Stimulated activated CD4-positive, alpha-beta T cell treated with anti-CD3 and anti-CD28 coated beads, Interleukin-12 subunit alpha, Interleukin-12 subunit beta, amount 100 ng/mL, for 48 hours (primary cell): ENCODE data around the gene LRRC14B.
"Not testable (repeated sequence)": the region's sequence is repeated elsewhere in the genome, so short reads cannot be mapped to it uniquely, and the experiment has no call there.

Experiments
- DNase-seq, 3 donors: peaks; one replicate each; pipeline ENCODE4 v3.0.0-alpha.2; 2020; ENCODE audit warnings: low read depth in 2 of 3, low spot score in 1 of 3

LRRC14B gene

DNA sequence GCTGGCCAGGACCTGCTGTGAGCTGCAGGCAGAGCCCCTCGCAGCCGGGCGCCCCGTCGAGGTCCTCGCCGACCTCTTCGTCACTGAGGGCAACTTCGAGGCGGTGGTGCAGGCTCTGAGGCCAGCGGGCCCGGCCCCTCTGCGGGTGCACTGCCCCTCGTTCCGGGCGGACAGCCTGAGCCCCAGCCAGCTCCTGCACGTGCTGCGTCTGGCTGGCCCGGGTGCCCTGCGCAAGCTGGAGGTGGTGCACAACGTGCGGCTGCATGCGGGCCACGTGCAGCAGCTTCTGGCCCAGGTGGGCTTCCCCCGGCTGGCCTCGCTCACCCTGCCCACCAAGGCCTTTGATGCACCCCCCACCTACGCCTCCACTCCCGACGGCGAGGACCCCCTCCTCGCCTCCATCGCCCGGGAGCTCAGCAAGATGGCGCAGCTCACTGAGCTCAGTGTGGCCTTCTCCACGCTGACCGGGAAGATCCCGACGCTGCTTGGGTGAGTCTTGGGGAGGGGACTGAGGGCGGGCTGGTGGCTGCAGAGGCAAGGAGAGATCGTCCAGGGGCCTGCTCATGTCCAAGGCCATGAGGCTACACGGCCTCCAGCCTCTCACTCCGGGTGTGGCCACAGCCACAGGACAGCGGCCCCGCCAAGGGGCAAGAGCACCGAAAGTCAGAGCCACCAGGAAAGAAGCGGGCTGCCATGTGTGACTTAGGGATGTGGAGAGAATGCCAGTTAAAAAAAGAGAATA is 825 bp downstream of the LRRC14B start:
- DNase-seq: no peak

DNA sequence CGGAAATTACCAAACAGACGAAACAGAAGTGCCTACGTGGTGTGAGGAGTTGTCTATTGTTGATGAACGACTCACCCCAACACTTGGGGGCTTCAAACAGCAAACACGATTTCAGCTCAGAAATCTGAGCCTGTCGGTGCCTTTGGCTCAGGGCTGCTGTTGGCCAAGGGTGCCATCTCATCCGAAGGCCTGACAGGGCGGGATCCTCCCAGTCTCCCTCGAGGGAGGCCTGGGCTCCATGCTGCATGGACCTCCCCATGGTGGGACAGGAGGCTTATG is 1.3 kb downstream of the LRRC14B start:
- no peak for DNase-seq

DNA sequence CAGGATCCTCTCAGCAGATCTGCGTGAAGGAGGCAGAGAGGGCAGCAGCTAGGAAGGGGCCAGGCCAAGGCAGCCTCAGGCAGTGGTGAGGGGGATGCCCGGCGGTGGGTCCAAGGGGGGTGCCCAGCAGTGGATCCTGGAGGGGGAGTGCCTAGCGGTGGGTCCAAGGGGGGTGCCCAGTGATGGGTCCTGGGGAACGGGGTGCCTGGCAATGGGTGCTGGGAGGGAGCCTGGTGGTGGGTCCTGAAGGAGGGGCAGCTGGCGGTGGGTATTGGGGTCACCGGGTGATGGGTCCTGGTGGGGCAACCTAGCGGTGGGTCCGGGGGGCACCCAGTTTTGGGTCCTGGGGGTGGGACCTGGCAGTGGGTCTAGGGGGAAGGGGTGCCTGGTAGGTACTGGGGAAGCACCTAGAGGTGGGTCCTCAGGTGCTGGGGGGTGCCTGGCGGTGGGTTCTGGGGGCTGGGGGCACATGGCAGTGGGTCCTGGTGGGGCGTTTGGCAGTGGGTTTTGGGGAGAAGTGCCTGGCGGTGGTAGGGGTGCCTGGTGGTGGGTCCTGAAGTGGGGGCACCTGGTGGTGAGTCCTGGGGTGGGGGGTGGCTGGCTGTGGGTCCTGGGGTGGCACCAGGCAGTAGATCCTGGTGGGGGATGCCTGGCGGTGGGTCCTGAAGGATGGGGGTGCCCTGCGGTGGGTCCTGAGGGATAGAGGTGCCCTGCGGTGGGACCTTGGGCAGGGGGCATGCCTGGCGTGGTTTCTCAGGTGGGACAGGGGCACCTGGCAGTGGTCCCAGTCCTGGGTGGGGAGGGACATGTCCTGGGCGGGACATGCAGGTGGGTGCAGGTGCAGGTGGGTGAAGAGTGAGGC is 1.9 kb downstream of the LRRC14B start:
- DNase-seq: no peak

DNA sequence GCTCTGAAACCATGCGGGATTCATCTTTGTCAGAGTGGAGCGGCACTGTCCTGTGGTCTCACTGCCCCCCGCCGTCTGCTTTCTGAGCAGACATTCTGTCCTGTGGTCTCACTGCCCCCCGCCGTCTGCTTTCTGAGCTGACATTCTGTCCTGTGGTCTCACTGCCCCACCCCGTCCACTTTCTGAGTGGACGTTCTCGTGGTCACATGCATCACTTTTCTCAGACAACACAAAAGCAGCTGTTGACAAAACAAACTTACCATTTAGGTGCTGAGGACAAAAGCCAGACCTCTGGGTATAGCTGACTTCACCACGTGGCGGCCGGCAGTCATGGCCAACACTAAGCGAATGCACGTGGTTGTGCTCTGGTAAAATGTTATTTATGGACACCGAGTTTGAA is 2.8 kb downstream of the LRRC14B start:
- no peak for DNase-seq

DNA sequence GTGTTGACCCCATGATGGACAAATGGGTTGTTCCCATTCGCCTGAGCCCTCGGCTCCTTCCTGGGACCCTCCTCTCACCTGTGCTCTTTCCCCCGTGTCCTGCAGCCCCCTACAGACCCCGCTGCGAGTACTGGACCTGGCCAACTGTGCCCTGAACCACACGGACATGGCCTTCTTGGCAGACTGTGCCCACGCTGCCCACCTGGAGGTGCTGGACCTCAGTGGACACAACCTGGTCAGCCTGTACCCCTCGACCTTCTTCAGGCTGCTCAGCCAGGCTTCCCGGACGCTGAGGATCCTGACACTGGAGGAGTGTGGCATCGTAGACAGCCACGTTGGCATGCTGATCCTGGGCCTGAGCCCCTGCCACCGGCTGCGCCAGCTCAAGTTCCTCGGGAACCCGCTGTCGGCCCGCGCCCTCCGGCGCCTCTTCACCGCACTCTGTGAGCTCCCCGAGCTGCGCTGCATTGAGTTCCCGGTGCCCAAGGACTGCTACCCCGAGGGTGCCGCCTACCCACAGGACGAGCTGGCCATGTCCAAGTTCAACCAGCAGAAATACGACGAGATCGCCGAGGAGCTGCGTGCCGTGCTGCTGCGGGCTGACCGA is 3.4 kb downstream of the LRRC14B start:
- DNase-seq: no peak

DNA sequence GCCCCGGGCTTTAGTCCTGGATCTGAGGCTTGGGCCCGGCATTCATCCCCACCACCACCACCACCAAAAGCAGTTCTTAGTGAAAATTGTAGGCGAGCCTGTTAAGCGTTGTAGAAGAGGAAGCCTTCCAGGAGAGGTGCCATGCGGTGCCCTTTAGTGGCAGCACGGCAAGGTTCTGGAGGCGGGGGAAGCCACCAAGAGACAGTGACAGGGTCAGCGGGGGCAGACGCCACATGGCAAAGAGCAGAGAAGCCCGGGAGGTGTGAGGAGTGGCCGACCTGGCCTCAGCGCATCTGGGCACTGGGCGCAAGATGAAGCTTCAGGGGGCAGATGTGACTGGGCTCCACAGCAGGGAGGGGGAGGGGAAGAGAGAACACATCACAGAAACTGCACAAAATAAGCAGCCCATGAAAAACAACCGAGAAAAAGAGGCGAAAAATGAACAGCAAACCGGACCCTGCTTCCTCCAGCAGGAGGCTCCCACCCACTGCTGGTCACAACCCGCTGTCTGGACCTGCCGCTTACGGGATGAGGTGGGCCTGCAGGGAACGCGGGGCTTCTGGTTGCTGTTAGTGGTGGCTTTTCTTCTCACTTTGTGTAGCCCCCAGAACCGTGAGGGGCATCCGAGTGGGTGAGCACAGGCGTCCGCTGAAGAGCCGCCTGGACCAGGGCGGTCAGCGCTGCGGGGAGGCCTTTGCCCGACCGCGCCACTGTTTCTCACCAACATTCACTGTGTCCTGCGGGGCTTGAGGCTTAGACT is 4.3 kb downstream of the LRRC14B start:
- DNase-seq: no peak

DNA sequence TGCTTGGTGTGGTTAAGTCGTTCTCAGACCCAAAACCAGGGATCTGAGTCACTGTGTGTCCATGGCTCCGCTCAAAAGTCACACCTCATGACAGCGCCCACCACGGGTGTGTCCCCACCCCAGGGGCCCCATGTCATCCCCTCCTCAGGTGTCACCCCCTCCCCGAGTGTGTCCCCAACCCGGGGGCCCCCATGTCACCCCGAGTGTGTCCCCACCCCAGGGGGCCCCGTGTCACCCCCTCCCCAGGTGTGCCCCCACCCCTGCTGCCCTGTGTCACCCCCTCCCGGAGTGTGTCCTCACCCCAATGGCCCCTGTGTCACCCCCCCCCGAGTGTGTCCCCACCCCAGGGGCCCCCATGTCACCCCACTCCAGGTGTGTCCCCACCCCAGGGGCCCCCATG is 5.1 kb downstream of the LRRC14B start:
- DNase-seq: no peak

DNA sequence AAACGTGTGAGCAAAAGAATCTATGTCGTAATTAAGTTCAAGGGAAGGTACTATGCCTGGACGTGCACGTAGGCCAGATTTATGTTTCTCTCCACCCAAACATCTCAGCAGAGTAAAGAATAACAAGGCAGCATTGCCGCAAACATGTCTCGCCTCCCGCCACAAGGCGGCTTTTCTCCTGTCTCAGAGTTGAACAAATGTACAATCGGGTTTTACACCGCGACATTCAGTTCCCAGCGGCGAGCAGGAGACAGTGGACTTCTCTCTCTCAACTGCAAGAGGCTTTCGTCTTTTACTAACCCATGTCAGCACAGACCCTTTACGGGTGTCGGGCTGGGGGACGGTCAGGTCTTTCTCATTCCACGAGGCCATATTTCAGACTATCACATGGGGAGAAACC is 5.7 kb downstream of the LRRC14B start:
- DNase-seq: not testable (repeated sequence)

DNA sequence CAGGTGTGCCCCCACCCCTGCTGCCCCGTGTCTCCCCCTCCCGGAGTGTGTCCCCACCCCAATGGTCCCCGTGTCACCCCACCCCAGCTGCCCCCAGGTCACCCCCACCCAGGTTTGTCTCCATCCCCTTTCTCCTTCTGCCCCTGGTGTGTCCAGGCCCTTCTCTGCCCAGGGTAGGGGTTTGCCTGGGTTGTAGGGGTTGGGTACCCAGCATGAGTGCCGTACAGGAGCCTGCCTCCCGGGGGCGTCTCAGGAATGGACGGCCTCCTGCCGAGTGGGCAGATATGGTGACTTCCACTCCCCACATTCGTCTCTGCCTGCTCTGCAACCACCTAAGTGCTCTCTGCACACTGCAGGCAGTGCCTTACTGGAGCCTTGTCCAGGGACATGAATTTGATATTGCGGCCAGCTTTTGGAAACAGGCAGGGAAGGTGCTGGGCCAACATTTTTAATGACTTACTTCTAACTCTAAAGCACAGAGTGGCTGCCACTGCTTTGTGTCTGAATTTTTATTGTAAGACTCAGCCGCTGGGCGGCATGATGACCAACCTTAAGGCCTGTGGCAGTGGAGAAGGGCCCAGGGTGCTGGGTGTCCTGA is 6.7 kb downstream of the LRRC14B start:
- DNase-seq: no peak

DNA sequence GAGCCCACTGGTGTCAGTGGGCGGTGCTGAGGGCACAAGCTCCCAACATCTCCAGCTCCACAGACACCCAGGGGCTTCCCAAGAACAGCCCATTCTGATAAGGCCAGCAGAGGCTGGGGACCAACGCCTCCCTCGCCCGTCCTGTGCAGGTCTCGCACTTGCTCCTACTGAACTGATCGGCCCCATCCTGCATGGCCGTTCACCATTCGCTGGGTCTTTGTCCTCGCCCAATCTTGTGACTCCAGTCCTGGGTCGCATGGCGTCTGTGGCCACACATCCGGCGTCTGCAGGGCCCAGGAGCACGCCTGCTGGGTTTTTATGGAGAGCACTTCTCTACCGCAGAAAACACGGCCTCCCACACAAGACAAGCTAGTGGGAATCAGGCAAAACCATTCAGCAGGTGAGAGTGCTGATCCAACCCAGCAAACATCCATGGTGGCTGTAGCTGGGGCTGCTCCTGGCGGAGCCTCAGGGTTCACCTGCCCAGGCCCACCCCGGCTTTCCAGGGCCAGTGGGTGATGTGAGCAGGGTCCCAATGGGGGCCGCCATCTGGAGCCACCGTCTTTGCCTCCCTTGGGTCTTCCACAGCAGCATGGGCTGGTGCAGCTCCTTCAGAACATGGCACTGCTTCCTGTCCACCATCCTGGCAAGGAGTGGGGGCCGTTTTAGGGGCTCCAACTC is 7.4 kb downstream of the LRRC14B start:
- DNase-seq: no peak

DNA sequence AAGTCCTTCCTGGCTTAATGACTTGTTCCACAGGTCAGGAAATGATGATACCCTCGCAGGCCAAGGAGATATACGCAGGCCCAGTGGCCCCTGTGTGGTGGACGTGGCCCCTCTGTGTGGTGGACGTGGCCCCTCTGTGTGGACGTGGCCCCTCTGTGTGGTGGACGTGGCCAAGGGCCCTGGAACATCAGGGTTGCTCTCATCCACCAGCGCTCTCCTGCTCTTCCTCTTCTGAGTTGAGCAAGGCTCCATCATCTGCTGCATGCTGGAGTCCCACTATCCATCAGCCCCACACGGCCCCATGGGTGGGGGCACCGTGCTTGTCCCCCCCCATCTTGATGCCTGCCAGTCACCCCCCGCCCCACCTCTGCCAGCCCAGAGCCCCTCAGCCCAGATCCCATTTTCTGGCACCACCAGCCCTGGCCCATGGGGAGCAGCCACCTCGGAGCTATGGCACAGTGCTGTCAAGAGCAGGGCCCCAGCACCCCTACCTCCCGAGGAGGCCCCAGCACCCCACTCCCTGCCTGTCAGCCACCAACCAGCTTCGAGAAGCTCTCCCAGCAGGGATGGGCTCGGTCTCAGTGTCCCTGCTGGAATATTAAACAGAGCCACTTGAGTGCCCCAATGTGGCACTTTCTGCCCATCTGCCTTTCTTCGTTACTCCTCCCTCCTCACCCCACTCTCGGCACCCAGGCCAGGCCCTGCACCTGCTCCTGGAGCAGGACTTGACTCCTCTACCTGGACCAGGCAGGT is 8.1 kb downstream of the LRRC14B start:
- DNase-seq: no peak

DNA sequence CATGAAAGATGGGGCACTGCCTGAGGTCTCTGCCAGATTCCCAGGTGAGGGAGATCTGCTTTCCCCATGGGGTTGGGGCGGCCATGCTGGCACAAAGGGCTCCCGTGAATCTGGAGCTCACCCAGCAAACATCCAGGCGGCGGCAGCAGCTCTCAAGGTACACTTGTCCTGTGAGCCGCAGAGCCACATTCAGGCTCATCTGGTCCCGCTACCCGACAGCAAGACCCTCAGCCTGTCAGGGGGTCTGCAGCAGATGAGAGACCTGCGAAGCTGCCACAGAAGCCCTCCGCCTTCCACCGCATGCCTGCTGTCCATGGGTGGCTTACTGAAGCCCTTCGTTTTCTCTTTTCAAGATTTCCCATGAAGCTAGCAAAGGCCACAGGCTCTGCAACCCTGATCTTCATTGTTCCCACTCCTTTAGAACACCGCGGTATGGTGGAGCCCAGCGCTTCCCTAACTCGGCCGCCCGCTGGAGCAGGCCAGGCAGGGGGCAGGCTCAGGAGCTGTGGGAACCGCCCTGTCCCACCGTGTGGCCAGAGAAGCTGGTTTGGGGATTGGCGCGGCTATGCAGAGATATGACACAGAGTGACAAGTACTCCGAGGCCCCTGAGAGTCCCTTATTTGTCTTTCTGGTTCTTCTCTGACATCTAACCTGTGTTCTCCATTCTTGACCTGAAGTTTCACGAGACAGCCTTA is 8.8 kb downstream of the LRRC14B start:
- DNase-seq: no peak

DNA sequence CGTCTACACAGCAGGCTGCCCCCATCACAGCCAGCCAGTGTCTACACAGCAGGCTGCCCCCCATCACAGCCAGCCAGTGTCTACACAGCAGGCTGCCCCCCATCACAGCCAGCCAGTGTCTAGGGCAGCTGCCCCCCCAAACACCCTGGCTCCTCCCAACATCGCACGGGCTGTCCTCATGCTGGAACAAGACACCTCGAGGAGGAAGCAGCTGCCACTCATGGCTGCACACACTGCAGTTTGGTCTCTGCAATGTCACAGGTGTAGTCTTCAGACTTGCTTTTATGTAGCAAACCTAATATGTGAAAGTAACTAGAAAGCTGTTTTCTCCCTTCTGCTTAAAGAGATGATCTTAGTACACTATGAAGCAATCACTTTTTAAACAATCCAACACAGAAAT is 9.7 kb downstream of the LRRC14B start:
- DNase-seq: no peak

DNA sequence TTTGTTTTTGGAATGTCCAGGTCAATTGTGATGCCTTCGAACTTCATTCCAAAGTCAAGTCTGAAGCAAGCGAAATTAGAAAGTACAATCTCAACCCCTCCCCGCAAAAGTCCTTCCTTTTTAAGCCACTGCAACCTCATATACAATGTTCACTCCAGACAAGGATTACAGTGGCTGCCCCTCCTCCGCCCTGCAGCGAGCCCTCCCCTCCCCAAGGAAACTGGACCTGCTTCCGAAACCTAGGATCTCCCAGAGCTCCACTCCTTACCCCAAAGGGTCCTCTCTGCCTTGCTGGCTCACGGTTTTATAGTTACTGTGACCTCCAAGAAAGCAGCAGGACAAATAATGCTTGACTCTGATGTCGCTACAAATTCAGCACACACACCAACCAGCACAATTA is 10.4 kb downstream of the LRRC14B start:
- DNase-seq: no peak

DNA sequence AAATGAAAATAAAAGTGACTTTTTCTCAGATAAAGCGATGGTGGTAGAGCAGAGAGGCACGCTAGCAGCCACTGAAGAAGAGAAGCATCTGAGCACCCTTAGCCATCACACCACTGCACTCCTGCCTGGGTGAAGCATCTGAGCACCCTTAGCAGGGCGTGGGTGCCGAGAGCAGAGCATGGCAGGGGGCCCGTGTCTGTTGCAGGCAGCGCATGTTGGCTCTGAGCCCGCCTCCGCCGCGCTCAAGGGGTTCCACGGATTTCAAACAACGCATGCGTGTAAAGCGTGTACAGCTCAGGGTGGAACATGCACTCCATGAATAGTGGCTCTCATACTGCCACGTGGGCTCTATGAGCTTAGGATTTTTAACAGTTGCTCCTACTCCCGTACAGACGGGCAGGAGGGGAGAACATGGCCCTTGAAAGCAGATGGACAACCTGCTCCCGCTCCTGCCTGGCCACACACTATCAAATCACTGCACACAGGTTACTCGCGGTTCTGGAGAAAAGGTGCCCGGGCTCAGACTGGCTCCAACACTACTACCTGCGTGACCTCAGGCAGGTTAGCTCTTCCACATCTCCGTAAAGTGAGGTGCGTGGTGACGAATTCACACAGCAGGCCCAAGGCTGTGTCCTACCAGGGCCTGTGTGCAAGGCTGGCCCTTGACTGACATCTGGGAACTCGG is 12.1 kb downstream of the LRRC14B start:
- DNase-seq: no peak

DNA sequence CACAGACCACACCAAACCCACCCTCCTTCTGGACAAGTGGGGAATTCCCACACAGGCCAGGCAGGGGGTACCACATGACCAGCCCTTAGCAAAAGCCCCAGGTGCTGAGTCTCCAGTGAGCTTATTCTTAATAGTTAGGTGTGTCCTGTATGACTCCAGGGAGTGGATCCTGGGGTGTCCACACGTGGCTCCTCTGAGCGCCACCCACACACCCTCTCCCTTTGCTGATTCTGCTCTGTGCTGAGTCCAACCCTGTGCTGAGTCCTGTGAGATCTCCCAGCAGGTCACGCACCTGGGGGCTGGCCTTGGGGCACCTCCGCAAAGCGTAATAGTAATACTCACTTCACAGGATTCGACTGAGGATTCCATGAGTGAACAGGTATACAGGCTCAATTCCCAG is 12.7 kb downstream of the LRRC14B start:
- DNase-seq: no peak

DNA sequence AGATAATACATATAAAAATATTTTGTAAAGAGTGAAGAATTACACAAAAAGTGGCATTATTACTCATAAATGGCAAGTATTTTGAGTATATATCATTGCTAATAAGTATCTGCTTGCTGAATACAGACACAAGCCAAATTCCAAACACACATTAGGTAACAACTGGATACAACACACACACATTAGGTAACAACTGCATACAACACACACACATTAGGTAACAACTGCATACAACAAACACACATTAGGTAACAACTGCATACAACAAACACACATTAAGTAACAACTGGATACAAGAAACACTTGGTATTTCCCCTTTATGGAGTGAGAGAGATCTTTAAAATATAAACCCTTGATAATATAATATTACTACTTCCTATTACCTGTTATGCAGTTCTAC is 13.2 kb downstream of the LRRC14B start:
- no peak for DNase-seq

DNA sequence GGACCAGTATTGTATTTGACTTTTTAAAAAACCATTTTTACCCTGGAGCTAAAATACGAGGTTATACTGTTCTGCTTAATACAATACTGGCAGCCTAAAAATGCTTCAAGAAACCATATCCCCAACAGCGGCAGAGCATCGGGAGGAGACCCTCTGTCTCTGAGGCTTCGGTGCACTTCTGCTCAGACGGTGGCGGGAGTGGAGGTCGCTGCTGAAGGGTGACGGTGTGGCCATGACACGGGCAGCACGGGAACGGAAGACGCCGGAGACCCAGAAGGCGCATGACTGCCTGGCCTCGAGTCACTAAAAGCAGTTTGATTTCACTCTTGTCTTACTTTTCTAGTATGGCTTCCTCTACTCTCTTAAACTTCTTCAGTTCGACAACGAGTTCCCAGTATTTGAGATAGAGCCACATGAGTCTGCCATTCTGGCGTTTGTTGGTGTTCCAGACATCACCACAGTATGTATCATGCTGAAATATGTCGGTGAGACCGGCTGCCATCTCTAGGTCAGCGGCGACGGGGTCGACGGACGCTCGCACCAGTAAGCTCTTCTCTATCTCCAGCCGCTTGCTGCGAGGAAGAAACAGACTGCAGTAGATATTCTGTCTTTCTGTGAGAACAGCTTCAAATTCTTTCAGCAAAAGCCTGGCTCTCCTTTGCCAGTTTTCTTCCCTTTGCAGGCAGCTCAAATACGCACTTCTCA is 13.8 kb downstream of the LRRC14B start:
- DNase-seq: no peak
